ENCODE measurements around the gene CCDC127.
"Not testable (repeated sequence)": the region's sequence is repeated elsewhere in the genome, so short reads cannot be mapped to it uniquely, and the experiment has no call there.

The CCDC127 gene

GRCh38 chr5:233426-233825 is 15.5 kb upstream of the CCDC127 start:
- not testable (repeated sequence) for DNase-seq (ENCODE audit: low read depth in 3 of 3)

GRCh38 chr5:231661-232060 is 13.7 kb upstream of the CCDC127 start:
- no peak for DNase-seq (ENCODE audit: low read depth in 3 of 3)

GRCh38 chr5:230711-231110 is 12.8 kb upstream of the CCDC127 start:
- no peak for DNase-seq (ENCODE audit: low read depth in 3 of 3)

GRCh38 chr5:228886-229285 is 10.9 kb upstream of the CCDC127 start:
- no peak for DNase-seq (ENCODE audit: low read depth in 3 of 3)

GRCh38 chr5:227375-227774 is 9.4 kb upstream of the CCDC127 start:
- DNase-seq (ENCODE audit: low read depth in 3 of 3), result not testable (repeated sequence)

- DNase-seq (ENCODE audit: low read depth in 3 of 3), result no peak
These were observed 7.4 kb upstream of the CCDC127 start for GRCh38 chr5:225334-225733.

GRCh38 chr5:223791-224190 is 5.8 kb upstream of the CCDC127 start:
- no peak for DNase-seq (ENCODE audit: low read depth in 3 of 3)

- not testable (repeated sequence) for DNase-seq (ENCODE audit: low read depth in 3 of 3)
These were observed 5.2 kb upstream of the CCDC127 start for GRCh38 chr5:222951-223715.

GRCh38 chr5:219991-220390 is 2.0 kb upstream of the CCDC127 start:
- no peak for DNase-seq (ENCODE audit: low read depth in 3 of 3)

- DNase-seq (ENCODE audit: low read depth in 3 of 3), result no peak
These were observed 1.5 kb upstream of the CCDC127 start for GRCh38 chr5:219460-219863.

GRCh38 chr5:218457-219291 is 721 bp upstream of the CCDC127 start:
- peak in 1 of 3 experiments; percentile 9 for DNase-seq (ENCODE audit: low read depth in 3 of 3)

GRCh38 chr5:216076-216475 is 1.9 kb downstream of the CCDC127 start:
- not testable (repeated sequence) for DNase-seq (ENCODE audit: low read depth in 3 of 3)

GRCh38 chr5:215256-215655 is 2.7 kb downstream of the CCDC127 start:
- DNase-seq (ENCODE audit: low read depth in 3 of 3), result not testable (repeated sequence)

GRCh38 chr5:213803-214395 is 4.1 kb downstream of the CCDC127 start:
- DNase-seq (ENCODE audit: low read depth in 3 of 3), result no peak

- no peak for DNase-seq (ENCODE audit: low read depth in 3 of 3)
These were observed 9.4 kb downstream of the CCDC127 start for GRCh38 chr5:208449-209114.

- no peak for DNase-seq (ENCODE audit: low read depth in 3 of 3)
These were observed 10.4 kb downstream of the CCDC127 start for GRCh38 chr5:207599-207998.

- no peak for DNase-seq (ENCODE audit: low read depth in 3 of 3)
These were observed 10.9 kb downstream of the CCDC127 start for GRCh38 chr5:206927-207536.

GRCh38 chr5:206406-206805 is 11.5 kb downstream of the CCDC127 start:
- DNase-seq (ENCODE audit: low read depth in 3 of 3), result no peak

GRCh38 chr5:204966-205670 is 12.8 kb downstream of the CCDC127 start:
- no peak for DNase-seq (ENCODE audit: low read depth in 3 of 3)

- no peak for DNase-seq (ENCODE audit: low read depth in 3 of 3)
These were observed 13.5 kb downstream of the CCDC127 start for GRCh38 chr5:204462-204861.

- no peak for DNase-seq (ENCODE audit: low read depth in 3 of 3)
These were observed 14.0 kb downstream of the CCDC127 start for GRCh38 chr5:204001-204400.

Measured in stimulated activated CD4-positive, alpha-beta T cell treated with anti-CD3 and anti-CD28 coated beads, TNF-alpha, amount 100 ng/mL, for 24 hours (primary cell).